K562 (cell line): Measurements from ENCODE around the gene FBXW12. TPM values are rescaled to one million over a fixed set of nuclear protein-coding genes. Genes with fewer than 3 reads are reported as not detected.

Source experiments
- ATAC-seq: fragments of 200-7000 bp; cut with Tn5 transposase; 3 replicates; pipeline ENCODE4 v1.9.1; 2020; ENCODE audit warnings: moderate library complexity
- BruUV-seq: library from RNA; stranded (reverse); fragments of 400-500 nt; replicated peaks from 2 replicates; lab custom pipeline; 2021; lab: Mats Ljungman, UMichigan
- CTCF ChIA-PET: fragments of 300-600 bp; formaldehyde crosslinking; extraction: SDS; loops from one replicate; lab custom pipeline; 2021; ENCODE audit warnings: low intra/inter-chr PET ratio; lab: Yijun Ruan, JAX
- POLR2A ChIA-PET: fragments of 300-600, 350-650 bp; sonication (Branson Sonifier 250); formaldehyde crosslinking; extraction: SDS; loops from one replicate; lab custom pipeline; 2021; ENCODE audit warnings: antibody characterized with exemption, inconsistent platforms; lab: Yijun Ruan, JAX
- DNase-seq, 4 experiments: peaks; one replicate each; pipeline versions ENCODE4 v3.0.0 to v3.0.0-alpha.2; 2011 to 2018; ENCODE audit warnings: low spot score in 3 of 4, mixed read lengths in 3 of 4; ENCODE audit errors: extremely low read depth in 1 of 4
- FAIRE-seq: peaks from 2 replicates; lab custom pipeline; 2011; peaks lifted over from hg19 to GRCh38; lab: Jason Lieb, UNC
- H2AFZ ChIP-seq: 2 replicates; pipeline ENCODE4 v1.6.0; 2011; ENCODE audit warnings: low read depth, low read length, control low read depth, inconsistent platforms
- H3K27ac ChIP-seq: fragments of 200-600 bp; 3 replicates; pipeline ENCODE4 v1.8.0; 2011; ENCODE audit warnings: low read depth, mild to moderate bottlenecking, control low read depth, inconsistent platforms, low read length, moderate library complexity, mixed read lengths; ENCODE audit errors: extremely low read depth
- H3K27me3 ChIP-seq, 2 experiments: fragments of 300-600 bp in 1 of 2; 2 replicates in 1 of 2; 3 replicates in 1 of 2; pipeline versions ENCODE4 v1.6.0 to v1.8.0; 2011; ENCODE audit warnings: inconsistent platforms in 2 of 2, low read length in 2 of 2, mild to moderate bottlenecking in 1 of 2, mixed read lengths in 1 of 2, moderate library complexity in 1 of 2; ENCODE audit not compliant: control insufficient read depth in 2 of 2, insufficient read depth in 2 of 2
- H3K36me3 ChIP-seq: fragments of 300-600 bp; 3 replicates; pipeline ENCODE4 v1.8.0; 2011; ENCODE audit warnings: mild to moderate bottlenecking, low read length, inconsistent platforms; ENCODE audit not compliant: control insufficient read depth, insufficient read depth
- H3K4me1 ChIP-seq, 2 experiments: fragments of 200-600 bp in 1 of 2; replicated peaks in 1 of 2; 2 replicates in 1 of 2; 3 replicates in 1 of 2; pipeline versions ENCODE4 v1.5.1 to v1.8.0; 2011; ENCODE audit warnings: inconsistent platforms in 2 of 2, low read length in 2 of 2, mild to moderate bottlenecking in 1 of 2, mixed read lengths in 1 of 2, moderate library complexity in 1 of 2; ENCODE audit not compliant: control insufficient read depth in 2 of 2, insufficient read depth in 2 of 2
- H3K4me2 ChIP-seq: 2 replicates; pipeline ENCODE4 v1.6.1; 2011; ENCODE audit warnings: low read length, control low read depth, inconsistent platforms, mixed read lengths; ENCODE audit not compliant: insufficient read depth
- H3K4me3 ChIP-seq: fragments of 200-600 bp; sonication (generic), shearing (Covaris generic); 2 replicates; pipeline ENCODE4 v1.5.1; 2016; ENCODE audit warnings: control low read depth, inconsistent platforms
- H3K79me2 ChIP-seq: fragments of 200-600 bp; 3 replicates; pipeline ENCODE4 v1.8.0; 2011; ENCODE audit warnings: low read length, inconsistent platforms; ENCODE audit not compliant: control insufficient read depth, insufficient read depth
- H3K9ac ChIP-seq, 2 experiments: 2 replicates each; pipeline versions ENCODE4 v1.6.0 to v1.6.1; 2011; ENCODE audit warnings: low read depth in 2 of 2, low read length in 2 of 2, control low read depth in 1 of 2, inconsistent platforms in 1 of 2, mild to moderate bottlenecking in 1 of 2, mixed read lengths in 1 of 2; ENCODE audit not compliant: insufficient read depth in 1 of 2
- H3K9me1 ChIP-seq: one replicate; pipeline ENCODE4 v1.6.0; 2011; ENCODE audit warnings: inconsistent platforms, mild to moderate bottlenecking, low read length, moderate library complexity; ENCODE audit not compliant: control insufficient read depth, insufficient read depth
- H3K9me3 ChIP-seq: replicated peaks from 2 replicates; pipeline ENCODE4 v1.5.1; 2011; ENCODE audit warnings: low read depth, low read length, inconsistent platforms; ENCODE audit not compliant: control insufficient read depth, insufficient read depth
- H4K20me1 ChIP-seq: replicated peaks from 2 replicates; pipeline ENCODE4 v1.6.1; 2011; ENCODE audit warnings: low read length, inconsistent platforms, mixed read lengths; ENCODE audit not compliant: control insufficient read depth, insufficient read depth
- EGR1 ChIP-seq: fragments of 450-650 bp; conservative IDR thresholded peaks from 2 replicates; pipeline ENCODE4 v1.6.1; 2017; ENCODE audit warnings: mild to moderate bottlenecking
- MTA2 ChIP-seq: fragments of 450-650 bp; IDR thresholded peaks from 2 replicates; pipeline ENCODE4 v1.6.1; 2016; ENCODE audit warnings: low read depth
- POLR3A ChIP-seq: IDR thresholded peaks from 2 replicates; pipeline ENCODE4 v1.6.1; 2011; ENCODE audit warnings: borderline replicate concordance, mild to moderate bottlenecking, moderate library complexity; ENCODE audit not compliant: insufficient read length, insufficient read depth; ENCODE audit errors: extremely low read depth
- POLR3G ChIP-seq: IDR thresholded peaks from 2 replicates; pipeline ENCODE4 v1.6.1; 2011; ENCODE audit not compliant: insufficient read length, insufficient replicate concordance; ENCODE audit errors: extremely low read depth
- TCFL5 ChIP-seq: fragments of 250-450 bp; sonication (Bioruptor Pico); conservative IDR thresholded peaks from 2 replicates; pipeline ENCODE4 v1.6.1; 2021; ENCODE audit warnings: mild to moderate bottlenecking, moderate library complexity, matching md5 sums
- ZNF217 ChIP-seq: sonication (generic); formaldehyde crosslinking; IDR thresholded peaks from 2 replicates; pipeline ENCODE4 v1.8.0; 2022; ENCODE audit warnings: mild to moderate bottlenecking, missing genetic modification reagents
- ZNF75A ChIP-seq: fragments of 450-650 bp; formaldehyde crosslinking; IDR thresholded peaks from 2 replicates; pipeline ENCODE4 v1.4.0; 2020; ENCODE audit warnings: mild to moderate bottlenecking
- WGBS: fragments of 100-300 bp; shearing (Covaris generic); methylation state at CpG from one replicate; pipeline ENCODE4 v1.1.6; 2016; ENCODE audit warnings: low coverage, mixed read lengths; ENCODE audit not compliant: insufficient coverage; ENCODE audit errors: missing lambda C conversion rate; 5-methylcytosine and 5-hydroxymethylcytosine counted together
- in situ Hi-C: fragments of 300-500 bp; cut with MboI; formaldehyde crosslinking; loops from 4 replicates; pipeline ENCODE4 v1.15.0; 2018; ENCODE audit warnings: inconsistent platforms, mixed read lengths
- intact Hi-C: fragments of 100-400 bp; cut with micrococcal nuclease; formaldehyde crosslinking; loops from 2 replicates; pipeline ENCODE4 v1.14.2; 2022
- polyA plus RNA-seq, 8 experiments: library from polyadenylated mRNA; depleted of rRNA in 4 of 8; stranded (reverse) in 5 of 8; unstranded in 3 of 8; fragments of >200 nt; fragmentation: Nextera tagmentation in 2 of 8; fragmentation: Illumina TruSeq in 1 of 8; extraction: Ambion mirVana in 2 of 8; extraction: Trizol in 1 of 8; gene quantifications; 2 replicates each; pipeline versions ENCODE4 v1.2.1 to v1.2.3, GENCODE V29; 2011 to 2014; ENCODE audit warnings: inconsistent platforms in 1 of 8, missing spikeins in 1 of 8
- total RNA-seq, 7 experiments: library from RNA; depleted of rRNA in 6 of 7; stranded (reverse); fragments of >200 nt in 6 of 7; fragmentation: Illumina TruSeq in 2 of 7; extraction: Trizol in 2 of 7; gene quantifications; 2 replicates each; pipeline versions ENCODE4 v1.2.1 to v1.2.3, GENCODE V29; 2011 to 2021; ENCODE audit warnings: low replicate concordance in 1 of 7
- TF ChIP-seq, protein P1 (sequence below): sonication (generic); formaldehyde crosslinking; IDR thresholded peaks from 2 replicates; pipeline ENCODE4 v1.8.0; 2023; ENCODE audit warnings: missing genetic modification reagents, mild to moderate bottlenecking, borderline replicate concordance

The FBXW12 gene
- total and polyA plus RNA-seq, 9 of the 15 experiments (the other 6 are each of a cell fraction or from before 2014, with no cell fraction given): 0.04 to 0.07 (median 0.06) TPM; not detected in 6

DNA sequence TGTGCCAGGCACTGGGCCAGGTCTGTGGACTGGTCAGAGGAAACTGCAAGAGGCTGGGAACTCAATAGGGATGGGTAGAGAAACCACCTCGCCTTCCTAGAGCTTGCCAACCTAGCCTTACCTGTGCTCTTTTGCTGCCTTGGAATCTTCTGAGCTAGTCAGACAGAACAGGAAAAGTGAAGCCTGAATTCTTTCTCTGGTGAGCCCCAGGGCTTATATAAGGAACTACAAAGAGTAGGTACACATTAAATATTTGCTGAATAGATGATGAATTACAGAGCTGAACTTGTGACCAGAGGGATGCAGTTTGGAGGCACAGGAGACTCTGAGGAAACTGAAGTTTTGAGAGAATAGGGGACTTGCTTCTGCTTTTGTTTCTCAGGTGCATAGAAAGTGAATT is 15.6 kb upstream of the FBXW12 start:
- no peak for ATAC-seq
- BruUV-seq: no TSS peak
- TF ChIP-seq POLR3G: no peak
- no peak for TF ChIP-seq TCFL5 (CRISPR knock-in tag)
- no peak for TF ChIP-seq ZNF75A (CRISPR knock-in tag)
- TF ChIP-seq, protein P1, sequence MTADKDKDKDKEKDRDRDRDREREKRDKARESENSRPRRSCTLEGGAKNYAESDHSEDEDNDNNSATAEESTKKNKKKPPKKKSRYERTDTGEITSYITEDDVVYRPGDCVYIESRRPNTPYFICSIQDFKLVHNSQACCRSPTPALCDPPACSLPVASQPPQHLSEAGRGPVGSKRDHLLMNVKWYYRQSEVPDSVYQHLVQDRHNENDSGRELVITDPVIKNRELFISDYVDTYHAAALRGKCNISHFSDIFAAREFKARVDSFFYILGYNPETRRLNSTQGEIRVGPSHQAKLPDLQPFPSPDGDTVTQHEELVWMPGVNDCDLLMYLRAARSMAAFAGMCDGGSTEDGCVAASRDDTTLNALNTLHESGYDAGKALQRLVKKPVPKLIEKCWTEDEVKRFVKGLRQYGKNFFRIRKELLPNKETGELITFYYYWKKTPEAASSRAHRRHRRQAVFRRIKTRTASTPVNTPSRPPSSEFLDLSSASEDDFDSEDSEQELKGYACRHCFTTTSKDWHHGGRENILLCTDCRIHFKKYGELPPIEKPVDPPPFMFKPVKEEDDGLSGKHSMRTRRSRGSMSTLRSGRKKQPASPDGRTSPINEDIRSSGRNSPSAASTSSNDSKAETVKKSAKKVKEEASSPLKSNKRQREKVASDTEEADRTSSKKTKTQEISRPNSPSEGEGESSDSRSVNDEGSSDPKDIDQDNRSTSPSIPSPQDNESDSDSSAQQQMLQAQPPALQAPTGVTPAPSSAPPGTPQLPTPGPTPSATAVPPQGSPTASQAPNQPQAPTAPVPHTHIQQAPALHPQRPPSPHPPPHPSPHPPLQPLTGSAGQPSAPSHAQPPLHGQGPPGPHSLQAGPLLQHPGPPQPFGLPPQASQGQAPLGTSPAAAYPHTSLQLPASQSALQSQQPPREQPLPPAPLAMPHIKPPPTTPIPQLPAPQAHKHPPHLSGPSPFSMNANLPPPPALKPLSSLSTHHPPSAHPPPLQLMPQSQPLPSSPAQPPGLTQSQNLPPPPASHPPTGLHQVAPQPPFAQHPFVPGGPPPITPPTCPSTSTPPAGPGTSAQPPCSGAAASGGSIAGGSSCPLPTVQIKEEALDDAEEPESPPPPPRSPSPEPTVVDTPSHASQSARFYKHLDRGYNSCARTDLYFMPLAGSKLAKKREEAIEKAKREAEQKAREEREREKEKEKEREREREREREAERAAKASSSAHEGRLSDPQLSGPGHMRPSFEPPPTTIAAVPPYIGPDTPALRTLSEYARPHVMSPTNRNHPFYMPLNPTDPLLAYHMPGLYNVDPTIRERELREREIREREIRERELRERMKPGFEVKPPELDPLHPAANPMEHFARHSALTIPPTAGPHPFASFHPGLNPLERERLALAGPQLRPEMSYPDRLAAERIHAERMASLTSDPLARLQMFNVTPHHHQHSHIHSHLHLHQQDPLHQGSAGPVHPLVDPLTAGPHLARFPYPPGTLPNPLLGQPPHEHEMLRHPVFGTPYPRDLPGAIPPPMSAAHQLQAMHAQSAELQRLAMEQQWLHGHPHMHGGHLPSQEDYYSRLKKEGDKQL (CRISPR knock-in tag): no peak
- no peak for TF ChIP-seq POLR3A
- no peak for TF ChIP-seq EGR1
- no peak for TF ChIP-seq ZNF217 (CRISPR knock-in tag)
- no peak for TF ChIP-seq MTA2
- TF ChIP-seq, all 486 proteins: peak for 0
- ChIA-PET CTCF (no interaction called here), POLR2A (no interaction called here)
- Histone ChIP-seq H3K4me2 (no peak overlapping the region), H3K4me1 (no peaks in the 10 kb centered on the region), H3K4me3 (no peak overlapping the region), H2AFZ (no peak overlapping the region), H4K20me1 (no peaks in the 10 kb centered on the region), H3K27ac (no peak overlapping the region), H3K79me2 (no peaks in the 10 kb centered on the region), H3K9ac (no peak overlapping the region), H3K36me3 (no peaks in the 10 kb centered on the region), H3K9me3 (no peaks in the 10 kb centered on the region), H3K27me3 (peaks cover 3 to 8% of the 10 kb centered on the region in 2 experiments; a peak in 2 of 5 replicates), H3K9me1 (no peaks in the 10 kb centered on the region)
- intact Hi-C loops: no loop called here
- FAIRE-seq (no peak), DNase-seq (no peak)
- in situ Hi-C loops: no loop called here
- WGBS: 0% methylated on average over 1 of the region's 1 CpG
